Tibial artery (tissue), 4 donors: Measurements from ENCODE around the gene PCNT.

Experiments
- DNase-seq, 2 donors: peaks; one replicate each; pipeline ENCODE4 v3.0.0-alpha.2; 2019
- H3K27ac ChIP-seq, 2 donors: fragments of 200-600 bp; sonication (generic) in 1 of 2; 1 replicate in 1 of 2; 2 replicates in 1 of 2; pipeline ENCODE4 v1.5.1; 2018 to 2019; ENCODE audit warnings: mild to moderate bottlenecking in 1 of 2
- H3K27me3 ChIP-seq, 2 donors: fragments of 200-600 bp; sonication (generic) in 1 of 2; one replicate each; pipeline versions ENCODE4 v1.5.1 to v1.6.0; 2016 to 2019
- H3K36me3 ChIP-seq, 3 donors: fragments of 200-600 bp; sonication (generic) in 2 of 3; one replicate each; pipeline ENCODE4 v1.5.1; 2016 to 2019; ENCODE audit warnings: mild to moderate bottlenecking in 2 of 3
- H3K4me1 ChIP-seq, 4 donors: fragments of 200-600 bp; sonication (generic) in 2 of 4; 1 replicate in 3 of 4; 2 replicates in 1 of 4; pipeline ENCODE4 v1.5.1; 2016 to 2019
- H3K4me3 ChIP-seq, 2 donors: fragments of 200-600 bp; sonication (generic) in 1 of 2; 1 replicate in 1 of 2; 2 replicates in 1 of 2; pipeline ENCODE4 v1.5.1; 2018 to 2019; ENCODE audit warnings: mild to moderate bottlenecking in 2 of 2
- H3K9me3 ChIP-seq, 3 donors: fragments of 200-600 bp; sonication (generic) in 1 of 3; one replicate each; pipeline ENCODE4 v1.5.1; 2016 to 2019
- CTCF ChIP-seq, 2 experiments: fragments of 200-600 bp in 1 of 2; fragments of 450-650 bp in 1 of 2; IDR thresholded peaks; one replicate each; pipeline ENCODE4 v1.5.1; 2017 to 2019; ENCODE audit warnings: antibody characterized with exemption in 2 of 2, mild to moderate bottlenecking in 1 of 2, moderate library complexity in 1 of 2
- intact Hi-C: fragments of 100-400 bp; cut with DNase I; formaldehyde crosslinking; loops from one replicate; pipeline ENCODE4 v1.15.0; 2023; ENCODE audit warnings: low total_unique reads

The PCNT gene

GRCh38 chr21:46366091-46366490, 42.1 kb downstream of the PCNT start:
- no peaks in the 10 kb centered on the region for H3K9me3 ChIP-seq
- no peak overlapping the region for H3K27ac ChIP-seq
- no peak overlapping the region for H3K4me3 ChIP-seq
- no peak for DNase-seq
- intact Hi-C loops = no loop called here
- no peaks in the 10 kb centered on the region for H3K4me1 ChIP-seq
- H3K36me3 ChIP-seq = peaks cover 47 to 81% (median 57%) of the 10 kb centered on the region in 3 donors
- TF ChIP-seq CTCF (IDR thresholded peaks at IDR 0.05) = no peak
- H3K27me3 ChIP-seq = no peaks in the 10 kb centered on the region

GRCh38 chr21:46366561-46366960, 42.6 kb downstream of the PCNT start:
- H3K4me1 ChIP-seq = no peaks in the 10 kb centered on the region
- TF ChIP-seq CTCF (IDR thresholded peaks at IDR 0.05) = no peak
- H3K4me3 ChIP-seq = no peak overlapping the region
- H3K27me3 ChIP-seq = no peaks in the 10 kb centered on the region
- intact Hi-C loops = no loop called here
- H3K27ac ChIP-seq = no peak overlapping the region
- H3K36me3 ChIP-seq = peaks cover 43 to 81% (median 54%) of the 10 kb centered on the region in 3 donors
- no peak for DNase-seq
- no peaks in the 10 kb centered on the region for H3K9me3 ChIP-seq

GRCh38 chr21:46366966-46367365, 43.0 kb downstream of the PCNT start:
- Histone ChIP-seq H3K27me3 (no peaks in the 10 kb centered on the region), H3K36me3 (peaks cover 38 to 81% (median 53%) of the 10 kb centered on the region in 3 donors), H3K9me3 (no peaks in the 10 kb centered on the region), H3K4me3 (no peak overlapping the region), H3K4me1 (no peaks in the 10 kb centered on the region), H3K27ac (no peak overlapping the region)
- no peak for DNase-seq
- no peak for TF ChIP-seq CTCF (IDR thresholded peaks at IDR 0.05)
- intact Hi-C loops = no loop called here

- intact Hi-C loops = no loop called here
- no peaks in the 10 kb centered on the region for H3K9me3 ChIP-seq
- peaks cover 28 to 77% (median 44%) of the 10 kb centered on the region in 3 donors for H3K36me3 ChIP-seq
- no peaks in the 10 kb centered on the region for H3K27me3 ChIP-seq
- no peak for TF ChIP-seq CTCF (IDR thresholded peaks at IDR 0.05)
- no peak overlapping the region for H3K27ac ChIP-seq
- no peak for DNase-seq
- H3K4me1 ChIP-seq = no peaks in the 10 kb centered on the region
- H3K4me3 ChIP-seq = no peak overlapping the region
Measured at GRCh38 chr21:46368533-46369285, 44.8 kb downstream of the PCNT start.

- TF ChIP-seq CTCF (IDR thresholded peaks at IDR 0.05) = no peak
- DNase-seq = no peak
Measured at GRCh38 chr21:46369520-46370235, 45.7 kb downstream of the PCNT start.

More at GRCh38 chr21:46369520-46370235, 45.7 kb downstream of the PCNT start:
- H3K9me3 ChIP-seq = no peaks in the 10 kb centered on the region
- H3K27ac ChIP-seq = no peak overlapping the region
- intact Hi-C loops = no loop called here
- H3K36me3 ChIP-seq = peaks cover 26 to 73% (median 34%) of the 10 kb centered on the region in 3 donors
- no peaks in the 10 kb centered on the region for H3K27me3 ChIP-seq
- no peaks in the 10 kb centered on the region for H3K4me1 ChIP-seq
- H3K4me3 ChIP-seq = no peak overlapping the region
